M059J (cell line): ENCODE data around the gene PDGFRB. TPM values are rescaled to one million over a fixed set of nuclear protein-coding genes. Genes with fewer than 3 reads are reported as not detected.

Source experiments
- DNase-seq: peaks from one replicate; pipeline ENCODE4 v3.0.0-alpha.2; 2012; ENCODE audit warnings: low read depth
- total RNA-seq: library from RNA; depleted of rRNA; stranded (reverse); fragments of >200 nt; shearing (Covaris generic); gene quantifications from 2 replicates; pipeline ENCODE4 v1.2.3, GENCODE V29; 2014

The PDGFRB gene
- total RNA-seq, 1 experiment from 2014 or later: 44.4 TPM

- no peak for DNase-seq
Measured at GRCh38 chr5:150114773-150115408, 40.8 kb downstream of the PDGFRB start.

- DNase-seq: no peak
Measured at GRCh38 chr5:150114102-150114641, 41.5 kb downstream of the PDGFRB start.

GRCh38 chr5:150113047-150113744 is 42.4 kb downstream of the PDGFRB start:
- peak; percentile 84 for DNase-seq

GRCh38 chr5:150112201-150113046 is 43.2 kb downstream of the PDGFRB start:
- peak; percentile 99 for DNase-seq

- DNase-seq: no peak
Measured at GRCh38 chr5:150111122-150111521, 44.5 kb downstream of the PDGFRB start.

GRCh38 chr5:150109921-150110320 is 45.7 kb downstream of the PDGFRB start:
- no peak for DNase-seq

- DNase-seq: no peak
Measured at GRCh38 chr5:150108711-150109514, 46.7 kb downstream of the PDGFRB start.

- DNase-seq: no peak
Measured at GRCh38 chr5:150107909-150108447, 47.7 kb downstream of the PDGFRB start.

GRCh38 chr5:150106674-150107426 is 48.8 kb downstream of the PDGFRB start:
- DNase-seq: no peak

- no peak for DNase-seq
Measured at GRCh38 chr5:150105928-150106615, 49.6 kb downstream of the PDGFRB start.

- DNase-seq: no peak
Measured at GRCh38 chr5:150104550-150104870, 51.1 kb downstream of the PDGFRB start.

GRCh38 chr5:150103678-150104549 is 51.7 kb downstream of the PDGFRB start:
- DNase-seq: no peak

- no peak for DNase-seq
Measured at GRCh38 chr5:150101023-150101422, 54.6 kb downstream of the PDGFRB start.

- DNase-seq: no peak
Measured at GRCh38 chr5:150097152-150097551, 58.5 kb downstream of the PDGFRB start.

GRCh38 chr5:150092159-150092787 is 63.4 kb downstream of the PDGFRB start:
- DNase-seq: no peak

- no peak for DNase-seq
Measured at GRCh38 chr5:150085950-150086715, 69.5 kb downstream of the PDGFRB start, which contains the start of gene CSF1R. TSS of gene CSF1R (minus strand) at chr5:150086554. CDS start at chr5:150086427, 127 bp downstream.

GRCh38 chr5:150085191-150085912 is 70.3 kb downstream of the PDGFRB start:
- DNase-seq: no peak
